Fibroblast of skin of abdomen (primary cell): ENCODE measurements around the gene TTLL3.
"Not testable (repeated sequence)": the region's sequence is repeated elsewhere in the genome, so short reads cannot be mapped to it uniquely, and the experiment has no call there.

Experiments used
- DNase-seq: peaks from one replicate; pipeline ENCODE4 v3.0.0-alpha.2; 2013

The TTLL3 gene

DNA sequence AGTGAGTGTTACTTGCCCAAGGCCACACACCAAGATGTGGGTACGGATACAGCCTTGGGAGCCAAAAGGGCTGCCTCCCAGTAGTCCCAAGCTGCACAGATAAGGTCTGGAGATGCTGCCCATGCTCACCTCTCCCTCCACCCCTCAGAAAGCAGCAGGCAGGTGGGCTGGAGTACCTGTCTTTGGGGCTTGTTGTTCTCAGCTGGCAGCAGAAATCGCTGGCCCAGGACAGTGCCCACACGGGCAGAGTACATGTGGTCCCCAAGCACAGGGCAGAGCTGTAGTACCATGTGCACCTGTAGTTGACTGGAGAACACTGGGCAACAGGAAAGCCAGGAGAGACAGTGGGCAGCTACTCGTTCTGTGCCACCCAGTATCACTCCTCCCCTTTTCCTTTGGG, 28.8 kb downstream of the TTLL3 start:
- DNase-seq = no peak

DNA sequence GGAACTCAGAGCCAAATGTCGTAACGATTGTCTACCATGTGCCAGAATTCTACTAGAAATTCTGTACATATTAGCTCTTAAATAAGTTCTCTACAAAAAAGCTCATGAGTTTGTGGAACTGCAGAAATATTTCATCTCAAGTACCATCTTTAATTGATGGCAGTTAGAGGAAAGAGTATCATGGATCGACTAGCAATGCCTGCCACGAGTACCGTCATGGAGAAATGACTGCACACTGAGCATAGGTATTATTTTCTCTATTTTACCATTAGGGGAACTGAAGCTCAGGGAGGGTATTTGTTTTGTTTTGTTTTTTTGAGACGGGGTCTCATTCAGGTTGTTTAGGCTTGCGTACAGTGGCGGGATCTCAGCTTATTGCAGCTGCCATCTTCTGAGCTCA, 31.0 kb downstream of the TTLL3 start:
- no peak for DNase-seq

GRCh38 chr3:9843715-9844438, 33.8 kb downstream of the TTLL3 start, which contains the start of gene RPUSD3:
Gene RPUSD3 (minus strand): TSS chr3:9844008. CDS start chr3:9843990, 18 bp downstream.
- DNase-seq = peak; percentile 95

GRCh38 chr3:9846231-9846630, 36.2 kb downstream of the TTLL3 start:
- DNase-seq = no peak

DNA sequence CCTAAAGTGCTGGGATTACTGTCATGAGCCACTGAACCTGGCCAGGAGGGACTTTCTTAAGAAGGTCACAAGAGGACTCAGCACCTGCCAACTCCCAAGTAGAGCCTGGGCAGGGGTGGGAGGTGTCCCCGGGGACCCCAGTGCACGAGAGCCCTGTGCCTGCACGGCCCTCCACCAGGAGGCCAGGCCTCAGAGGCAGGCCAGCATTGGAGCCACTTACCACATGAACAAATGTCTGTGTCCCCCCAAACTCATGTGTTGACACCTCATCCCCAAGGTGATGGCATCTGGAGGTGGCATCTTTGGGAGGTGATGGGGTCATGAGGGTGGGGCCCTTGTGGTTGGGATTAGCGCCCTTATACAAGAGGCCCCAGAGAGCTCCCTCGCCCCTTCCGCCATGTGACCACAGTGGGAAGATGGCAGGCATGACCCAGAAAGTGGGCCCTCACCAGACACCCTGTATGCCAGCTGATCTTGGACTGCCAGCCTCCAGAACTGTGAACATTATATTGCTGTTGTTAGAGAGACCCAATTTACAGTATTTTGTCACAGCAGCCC, 36.9 kb downstream of the TTLL3 start:
- no peak for DNase-seq

- DNase-seq = not testable (repeated sequence)
Observed at GRCh38 chr3:9847870-9848269, 37.8 kb downstream of the TTLL3 start.

- DNase-seq = peak; percentile 24
Observed at GRCh38 chr3:9848860-9849259, 38.8 kb downstream of the TTLL3 start.

DNA sequence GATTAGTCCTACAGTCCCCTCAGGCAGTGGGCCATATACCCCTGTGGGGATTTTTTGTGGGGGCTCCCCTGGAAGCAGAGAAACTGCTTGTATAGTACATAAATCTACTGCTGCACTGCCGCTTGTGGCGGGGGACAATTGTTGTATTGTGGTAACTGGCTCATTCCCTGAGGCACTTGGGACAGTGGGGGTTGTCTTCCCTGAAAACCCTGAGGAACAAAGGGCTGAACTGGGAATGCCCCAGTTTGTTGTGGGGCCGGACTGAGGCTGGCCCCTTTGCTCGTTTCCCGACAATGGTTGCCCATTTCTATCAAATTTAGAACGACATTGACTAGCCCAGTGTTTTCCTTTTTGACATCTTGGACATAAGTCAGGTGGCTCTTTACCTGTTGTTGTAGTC, 41.3 kb downstream of the TTLL3 start:
- DNase-seq = not testable (repeated sequence)

DNA sequence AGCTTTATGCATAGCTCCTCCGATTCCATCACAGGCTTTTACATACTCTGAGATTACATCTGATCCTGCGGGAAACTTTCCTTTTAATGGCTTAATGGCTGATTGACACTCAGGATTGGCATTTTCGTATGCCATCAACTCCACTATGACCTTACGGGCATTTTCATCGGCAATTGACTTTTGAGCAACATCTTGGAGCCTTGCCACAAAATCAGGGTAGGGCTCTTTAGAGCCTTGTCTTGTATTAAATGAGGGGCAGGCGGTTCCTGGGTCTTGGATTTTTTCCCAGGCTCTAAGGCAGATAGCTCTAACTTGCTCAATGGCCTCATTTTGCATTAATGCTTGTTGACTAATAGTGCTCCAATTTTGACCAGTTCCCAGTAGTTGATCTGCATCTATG, 41.9 kb downstream of the TTLL3 start:
- not testable (repeated sequence) for DNase-seq

DNA sequence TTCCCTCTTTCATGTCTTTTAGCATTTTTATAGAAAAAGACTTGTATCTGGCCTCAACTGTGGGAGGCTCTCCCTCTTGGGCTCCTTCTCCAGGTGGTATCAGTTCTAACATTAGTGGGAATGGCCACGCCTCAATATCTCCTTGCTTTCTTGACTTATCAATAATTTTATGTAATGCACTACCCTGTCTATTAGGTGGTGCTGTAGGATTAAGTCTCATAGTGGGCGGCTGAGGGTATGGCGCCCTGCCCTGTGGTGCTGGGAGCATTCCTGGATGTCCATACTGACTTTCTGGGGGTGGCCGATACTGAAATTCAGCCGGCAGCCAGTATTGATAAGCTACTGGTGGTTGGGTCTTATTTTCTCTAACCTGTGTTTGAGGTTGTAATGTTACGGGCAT, 42.5 kb downstream of the TTLL3 start:
- no peak for DNase-seq

DNA sequence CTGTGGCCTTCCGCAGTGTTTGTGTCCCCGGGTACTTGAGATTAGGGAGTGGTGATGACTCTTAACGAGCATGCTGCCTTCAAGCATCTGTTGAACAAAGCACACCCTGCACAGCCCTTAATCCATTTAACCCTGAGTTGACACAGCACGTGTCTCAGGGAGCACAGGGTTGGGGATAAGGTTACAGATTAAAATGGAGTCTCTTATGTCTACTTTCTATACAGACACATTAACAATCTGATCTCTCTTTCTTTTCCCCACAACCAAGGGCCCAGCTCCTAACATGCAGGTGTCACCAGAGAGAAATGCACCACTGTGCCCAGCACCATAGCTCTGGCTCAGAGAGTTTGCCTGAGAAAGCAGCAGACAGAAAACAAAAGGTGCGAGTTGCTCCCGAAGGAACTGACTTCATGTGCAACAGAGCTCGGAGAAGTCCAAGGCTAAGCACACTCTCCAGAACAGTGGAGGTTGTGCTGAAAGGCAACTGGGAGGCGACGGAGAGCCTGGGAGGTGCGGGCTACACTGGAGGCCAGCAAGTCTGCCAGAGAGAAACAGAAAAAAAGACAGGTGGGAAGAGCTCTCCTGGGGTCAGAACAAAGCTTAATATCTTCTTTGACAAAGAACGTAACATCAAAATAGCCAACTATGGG, 44.4 kb downstream of the TTLL3 start:
- not testable (repeated sequence) for DNase-seq

DNA sequence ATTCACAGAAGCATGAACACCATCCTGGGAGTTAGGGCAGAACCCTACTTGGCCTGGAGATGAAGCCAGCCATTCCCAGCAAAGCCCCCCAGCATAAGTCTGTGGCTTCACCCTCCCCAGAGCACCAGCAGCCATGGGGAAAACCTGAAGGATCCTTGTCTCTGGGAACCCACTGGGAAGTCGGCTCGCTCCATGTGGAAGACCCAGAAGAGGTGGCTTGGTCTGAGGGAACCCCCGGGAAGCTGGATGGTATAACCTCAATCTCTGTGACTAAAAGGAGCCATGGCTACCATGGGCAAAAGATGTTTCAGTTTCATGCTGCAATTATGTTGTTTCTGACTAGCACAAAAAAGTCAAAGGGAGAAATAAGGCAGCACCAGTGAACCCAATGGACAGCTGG, 45.5 kb downstream of the TTLL3 start:
- no peak for DNase-seq

GRCh38 chr3:9859530-9860025, 49.5 kb downstream of the TTLL3 start:
- DNase-seq = no peak

DNA sequence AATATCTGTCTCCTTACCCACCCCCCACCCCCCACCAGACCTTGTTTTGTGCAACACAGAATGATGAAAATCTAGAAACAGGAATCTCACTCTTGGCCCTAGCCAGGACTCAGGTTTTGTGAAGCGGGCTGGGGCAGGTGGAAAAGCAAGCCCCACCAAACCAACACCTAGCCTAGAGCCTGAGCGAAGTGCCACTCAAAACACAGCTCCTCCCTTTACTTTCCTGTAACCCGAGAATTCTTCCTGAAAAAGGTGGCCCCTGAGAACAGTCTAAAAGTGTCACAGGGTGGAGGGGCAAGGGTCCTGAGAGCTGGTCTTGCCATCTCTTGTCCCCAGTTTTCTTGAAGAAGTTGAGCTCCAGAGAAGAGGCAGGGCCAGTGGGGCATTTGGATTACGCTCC, 51.1 kb downstream of the TTLL3 start:
- DNase-seq = no peak

DNA sequence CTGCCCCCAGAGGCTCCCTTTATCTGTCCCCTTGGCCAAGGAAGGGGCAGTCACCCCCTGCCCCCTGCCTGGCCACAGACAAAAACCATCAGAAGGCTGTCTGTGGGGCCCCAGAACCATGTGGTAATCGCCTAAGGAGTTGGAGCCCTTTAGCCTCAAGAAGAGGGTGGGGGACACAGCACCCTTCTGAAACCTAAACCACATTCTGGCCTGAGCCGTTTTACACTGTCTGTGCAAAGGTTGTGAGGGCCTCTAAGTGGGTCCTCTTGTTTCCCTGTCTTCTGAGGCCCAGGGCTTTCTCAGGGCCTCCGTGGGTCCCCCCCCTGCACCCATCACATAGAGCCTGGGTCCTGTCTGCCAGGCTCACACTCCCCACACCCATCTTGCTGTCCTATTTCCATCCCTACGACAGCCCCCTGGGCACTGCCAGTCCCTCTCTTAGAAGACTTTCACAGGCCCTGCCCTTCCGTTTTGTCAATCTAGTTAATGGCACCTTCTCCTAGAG, 51.6 kb downstream of the TTLL3 start:
- DNase-seq = no peak

- peak; percentile 41 for DNase-seq
Observed at GRCh38 chr3:9862391-9863057, 52.5 kb downstream of the TTLL3 start.

- no peak for DNase-seq
Observed at GRCh38 chr3:9863058-9863772, 53.2 kb downstream of the TTLL3 start.

- peak; percentile 85 for DNase-seq
Observed at GRCh38 chr3:9864200-9864927, 54.3 kb downstream of the TTLL3 start.

GRCh38 chr3:9865125-9865637, 55.1 kb downstream of the TTLL3 start:
- not testable (repeated sequence) for DNase-seq

GRCh38 chr3:9866639-9867038, 56.6 kb downstream of the TTLL3 start:
- peak; percentile 65 for DNase-seq

DNA sequence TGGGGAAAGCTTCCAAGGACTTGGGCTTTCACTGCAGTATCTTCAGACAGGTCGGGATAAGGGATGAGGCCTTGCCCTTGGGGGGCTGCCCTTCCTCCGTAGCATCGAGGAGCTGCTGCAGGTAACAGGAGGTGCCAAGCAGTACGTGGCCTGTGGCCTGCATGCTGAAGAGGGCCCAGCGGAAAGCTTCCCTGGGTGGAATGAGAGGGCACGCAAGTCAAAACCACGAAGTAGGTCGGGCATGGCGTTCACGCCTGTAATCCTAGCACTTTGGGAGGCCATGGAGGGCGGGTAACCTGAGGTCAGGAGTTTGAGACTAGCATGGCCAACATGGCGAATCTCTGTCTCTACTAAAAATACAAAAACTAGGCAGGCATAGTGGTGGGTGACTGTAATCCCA, 57.0 kb downstream of the TTLL3 start:
- DNase-seq = no peak
